ENCODE results near the gene ACTG1.

ACTG1 gene

DNA sequence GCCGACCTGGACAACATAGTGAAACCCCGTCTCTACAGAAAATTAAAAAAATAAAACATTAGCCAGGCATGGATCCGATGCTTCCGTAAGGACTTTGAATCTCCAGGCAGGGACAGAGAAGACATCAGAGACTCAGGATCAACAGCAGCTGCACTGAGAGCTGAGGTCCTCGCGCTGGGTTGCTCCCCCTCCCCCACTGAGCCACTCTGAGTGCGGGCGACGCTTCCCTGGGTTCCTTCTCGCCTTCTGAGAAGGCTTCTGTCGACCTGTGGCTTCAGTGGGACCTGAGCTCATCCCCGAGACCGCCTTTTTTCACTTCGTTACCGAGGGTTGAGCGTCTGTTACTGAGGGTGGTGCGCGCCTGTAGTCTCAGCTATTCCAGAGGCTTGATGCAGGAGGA is 20.4 kb downstream of the ACTG1 start:
- no peak for DNase-seq (ENCODE audit: low read depth)
- H3K4me3 ChIP-seq (ENCODE audit: low read length) = no peak overlapping the region
- TF ChIP-seq, protein P1, sequence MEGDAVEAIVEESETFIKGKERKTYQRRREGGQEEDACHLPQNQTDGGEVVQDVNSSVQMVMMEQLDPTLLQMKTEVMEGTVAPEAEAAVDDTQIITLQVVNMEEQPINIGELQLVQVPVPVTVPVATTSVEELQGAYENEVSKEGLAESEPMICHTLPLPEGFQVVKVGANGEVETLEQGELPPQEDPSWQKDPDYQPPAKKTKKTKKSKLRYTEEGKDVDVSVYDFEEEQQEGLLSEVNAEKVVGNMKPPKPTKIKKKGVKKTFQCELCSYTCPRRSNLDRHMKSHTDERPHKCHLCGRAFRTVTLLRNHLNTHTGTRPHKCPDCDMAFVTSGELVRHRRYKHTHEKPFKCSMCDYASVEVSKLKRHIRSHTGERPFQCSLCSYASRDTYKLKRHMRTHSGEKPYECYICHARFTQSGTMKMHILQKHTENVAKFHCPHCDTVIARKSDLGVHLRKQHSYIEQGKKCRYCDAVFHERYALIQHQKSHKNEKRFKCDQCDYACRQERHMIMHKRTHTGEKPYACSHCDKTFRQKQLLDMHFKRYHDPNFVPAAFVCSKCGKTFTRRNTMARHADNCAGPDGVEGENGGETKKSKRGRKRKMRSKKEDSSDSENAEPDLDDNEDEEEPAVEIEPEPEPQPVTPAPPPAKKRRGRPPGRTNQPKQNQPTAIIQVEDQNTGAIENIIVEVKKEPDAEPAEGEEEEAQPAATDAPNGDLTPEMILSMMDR (conservative IDR thresholded peaks at IDR 0.05; ENCODE audit: low read length) = no peak

GRCh38 chr17:81491761-81492160 is 20.8 kb downstream of the ACTG1 start:
- H3K4me3 ChIP-seq (ENCODE audit: low read length) = no peak overlapping the region
- DNase-seq (ENCODE audit: low read depth) = no peak
- TF ChIP-seq, protein P1 (conservative IDR thresholded peaks at IDR 0.05; ENCODE audit: low read length) = no peak

DNA sequence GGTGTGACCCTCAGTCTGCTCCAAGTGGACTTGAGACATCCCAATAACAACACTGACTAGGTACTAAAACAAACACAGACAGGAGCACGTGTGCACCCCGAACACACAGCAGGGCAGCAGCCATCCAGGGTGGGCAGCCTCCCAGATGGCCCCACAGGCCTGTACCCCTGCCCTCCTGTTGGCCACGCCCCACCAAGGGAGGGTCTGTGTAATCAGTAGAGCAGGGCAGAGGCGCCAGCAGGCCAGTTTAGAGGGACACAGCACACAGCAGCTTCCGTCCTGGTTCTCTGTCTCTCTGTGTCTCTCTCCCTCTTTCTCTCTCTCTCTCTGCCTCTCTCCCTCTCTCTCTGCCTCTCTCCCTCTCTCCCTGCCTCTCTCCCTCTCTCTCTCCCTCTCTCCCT is 21.4 kb downstream of the ACTG1 start:
- TF ChIP-seq, protein P1 (conservative IDR thresholded peaks at IDR 0.05; ENCODE audit: low read length) = no peak
- no peak overlapping the region for H3K4me3 ChIP-seq (ENCODE audit: low read length)
- DNase-seq (ENCODE audit: low read depth) = no peak

GRCh38 chr17:81489998-81490992 is 22.3 kb downstream of the ACTG1 start:
- DNase-seq (ENCODE audit: low read depth) = no peak
- H3K4me3 ChIP-seq (ENCODE audit: low read length) = no peak overlapping the region
- TF ChIP-seq, protein P1 (conservative IDR thresholded peaks at IDR 0.05; ENCODE audit: low read length) = no peak

DNA sequence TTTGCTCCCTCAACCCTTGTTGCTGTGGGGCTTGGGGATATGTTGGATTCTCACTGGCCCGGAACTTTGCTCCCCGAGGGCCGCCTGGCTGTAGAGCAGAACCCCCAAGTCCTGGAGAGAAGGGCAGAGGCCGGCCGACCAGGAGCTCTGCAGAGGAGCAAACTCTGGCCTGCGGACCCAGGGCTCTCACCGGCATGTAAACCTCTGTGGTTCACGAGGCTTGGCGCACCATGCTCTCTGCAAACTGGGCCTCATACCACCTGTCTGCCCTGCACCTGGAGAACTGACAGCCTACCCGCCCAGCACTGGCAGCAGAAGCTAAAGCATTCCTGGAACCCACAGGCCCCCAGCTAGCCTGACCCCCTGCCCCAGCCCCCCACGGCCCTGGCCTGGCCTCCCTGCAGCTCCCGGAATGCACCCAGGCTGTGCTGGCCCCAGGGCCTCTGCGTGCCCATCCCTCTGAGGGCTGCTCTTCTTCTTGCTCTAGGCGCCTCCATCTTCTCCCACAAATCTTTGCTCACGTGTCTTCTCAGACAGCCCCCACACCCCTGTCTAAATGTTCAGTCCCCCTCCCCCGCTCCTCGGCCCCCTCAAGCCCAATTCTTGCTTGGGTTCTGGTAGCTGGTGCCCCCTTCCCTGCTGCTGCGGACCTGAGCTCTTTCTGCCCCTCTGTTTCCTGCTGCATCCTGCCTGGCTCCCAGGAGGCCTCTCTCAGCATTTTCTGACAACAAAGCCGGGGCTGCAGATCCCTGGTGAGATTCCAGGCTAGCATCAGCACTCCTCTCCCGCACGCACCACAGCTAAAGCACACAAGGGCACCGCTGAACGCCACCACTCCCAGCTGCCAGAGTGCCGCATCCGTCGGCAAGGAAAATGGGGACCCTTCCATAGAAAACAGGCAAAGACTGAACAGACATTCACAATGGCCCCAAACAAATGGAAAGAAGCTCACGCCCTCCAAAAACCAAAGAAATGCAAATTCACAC is 23.3 kb downstream of the ACTG1 start:
- TF ChIP-seq, protein P1 (conservative IDR thresholded peaks at IDR 0.05; ENCODE audit: low read length) = no peak
- DNase-seq (ENCODE audit: low read depth) = no peak
- H3K4me3 ChIP-seq (ENCODE audit: low read length) = no peak overlapping the region; the same call in 1 of the 2 replicates

DNA sequence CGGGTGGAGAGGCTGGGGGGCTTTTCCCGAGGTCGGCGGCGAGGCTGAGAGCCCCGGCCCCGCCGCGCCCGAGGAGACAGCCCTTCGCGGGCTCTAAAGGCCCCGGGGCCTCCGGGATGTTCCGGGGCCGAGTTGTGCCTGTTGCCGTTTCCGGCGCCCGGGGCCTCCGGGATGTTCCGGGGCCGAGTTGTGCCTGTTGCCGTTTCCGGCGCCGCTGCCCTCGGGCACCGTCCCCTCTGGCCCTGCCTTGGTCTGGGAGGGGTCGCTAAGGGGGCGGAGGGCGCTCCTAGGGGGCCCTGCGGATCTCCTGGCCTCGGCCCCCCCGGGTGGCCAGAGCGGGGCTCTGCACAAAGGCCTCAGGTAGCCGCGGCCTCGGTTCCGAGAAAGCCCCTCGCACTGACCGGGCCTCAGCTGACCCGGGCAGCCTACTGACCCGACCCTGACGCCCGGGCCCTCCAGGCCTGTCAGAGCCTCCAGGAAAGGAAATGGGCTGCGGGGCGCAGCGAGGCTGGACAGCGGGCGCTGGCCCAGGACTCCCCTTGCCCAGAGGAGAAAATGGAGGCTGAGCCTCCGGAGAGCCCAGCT is 24.2 kb downstream of the ACTG1 start:
- peak overlapping the region; percentile 59 for H3K4me3 ChIP-seq (ENCODE audit: low read length)
- no peak for DNase-seq (ENCODE audit: low read depth)
- TF ChIP-seq, protein P1 (conservative IDR thresholded peaks at IDR 0.05; ENCODE audit: low read length) = no peak

Data from AG10803 (cell line).